OCI-LY7 (cell line): ENCODE data around the gene SORCS3. TPM values are rescaled to one million over a fixed set of nuclear protein-coding genes. Genes with fewer than 3 reads are reported as not detected.

ENCODE experiments used
- BruUV-seq: library from RNA; stranded (reverse); fragments of 400-500 nt; replicated peaks from 2 replicates; lab custom pipeline; 2021; lab: Mats Ljungman, UMichigan
- CTCF ChIA-PET: fragments of 300-600 bp; sonication (Branson Sonifier 250); formaldehyde crosslinking; loops from one replicate; lab custom pipeline; 2022; ENCODE audit warnings: antibody characterized with exemption; ENCODE audit not compliant: unreplicated experiment; lab: Charles Lee
- POLR2A ChIA-PET: fragments of 300-600 bp; sonication (Branson Sonifier 250); formaldehyde crosslinking; loops from one replicate; lab custom pipeline; 2022; ENCODE audit warnings: antibody characterized with exemption; lab: Charles Lee
- DNase-seq: peaks from one replicate; pipeline ENCODE4 v3.0.0-alpha.2; 2015; ENCODE audit warnings: low spot score
- H2AFZ ChIP-seq: fragments of 200-600 bp; sonication (generic), shearing (Covaris generic); 2 replicates; pipeline ENCODE4 v1.6.1; 2014; ENCODE audit warnings: mild to moderate bottlenecking, antibody characterized with exemption, low read length, moderate library complexity
- H3K27ac ChIP-seq: fragments of 200-600 bp; sonication (generic); 2 replicates; pipeline ENCODE4 v1.5.1; 2014; ENCODE audit warnings: mixed run types, low read depth, mild to moderate bottlenecking, moderate library complexity, low read length, inconsistent platforms; ENCODE audit not compliant: poor library complexity, severe bottlenecking
- H3K36me3 ChIP-seq: fragments of 200-600 bp; sonication (generic); 2 replicates; pipeline ENCODE4 v1.6.1; 2014; ENCODE audit warnings: mild to moderate bottlenecking, antibody characterized with exemption, low read length, moderate library complexity, mixed read lengths; ENCODE audit not compliant: insufficient read depth
- H3K4me1 ChIP-seq: fragments of 200-600 bp; sonication (generic); 2 replicates; pipeline ENCODE4 v1.5.1; 2014; ENCODE audit warnings: mild to moderate bottlenecking, low read length; ENCODE audit not compliant: insufficient read depth, poor library complexity, severe bottlenecking
- H3K4me2 ChIP-seq: fragments of 200-600 bp; sonication (generic); 2 replicates; pipeline ENCODE4 v1.6.1; 2014; ENCODE audit warnings: mild to moderate bottlenecking, low read length
- H3K4me3 ChIP-seq: fragments of 200-600 bp; sonication (generic); 2 replicates; pipeline ENCODE4 v1.5.1; 2014; ENCODE audit warnings: mild to moderate bottlenecking, low read depth, low read length; ENCODE audit not compliant: poor library complexity, severe bottlenecking
- H3K79me2 ChIP-seq: fragments of 200-600 bp; sonication (generic); 2 replicates; pipeline ENCODE4 v1.6.1; 2016; ENCODE audit warnings: low read depth, mild to moderate bottlenecking, low read length, moderate library complexity, mixed read lengths; ENCODE audit not compliant: insufficient read depth
- H3K9me2 ChIP-seq: fragments of 200-600 bp; sonication (generic); 2 replicates; pipeline ENCODE4 v1.6.1; 2016; ENCODE audit warnings: mild to moderate bottlenecking, low read length, mixed read lengths; ENCODE audit not compliant: insufficient read depth
- H3K9me3 ChIP-seq: fragments of 200-600 bp; sonication (generic); 2 replicates; pipeline ENCODE4 v1.6.1; 2014; ENCODE audit warnings: mild to moderate bottlenecking, mixed run types, low read length, mixed read lengths
- H4K20me1 ChIP-seq: fragments of 200-600 bp; sonication (generic); 2 replicates; pipeline ENCODE4 v1.6.1; 2014; ENCODE audit warnings: mild to moderate bottlenecking, antibody characterized with exemption, low read length, moderate library complexity, mixed read lengths; ENCODE audit not compliant: insufficient read depth
- EZH2phosphoT487 ChIP-seq: fragments of 200-600 bp; sonication (generic); IDR thresholded peaks from 2 replicates; pipeline ENCODE4 v1.6.1; 2018; ENCODE audit warnings: low read depth, borderline replicate concordance, mild to moderate bottlenecking, mixed run types, antibody characterized with exemption, low read length, moderate library complexity, mixed read lengths
- intact Hi-C: fragments of 100-400 bp; cut with micrococcal nuclease; formaldehyde crosslinking; loops from one replicate; pipeline ENCODE4 v1.10.0; 2022; ENCODE audit not compliant: unreplicated experiment
- total RNA-seq, 2 experiments: library from RNA; depleted of rRNA in 1 of 2; stranded (reverse); fragments of >200 nt in 1 of 2; shearing (Covaris generic) in 1 of 2; gene quantifications; 2 replicates each; pipeline ENCODE4 v1.2.3, GENCODE V29; 2014 to 2022
- TF ChIP-seq, protein P1 (sequence below): fragments of 200-600 bp; sonication (generic); conservative IDR thresholded peaks from 2 replicates; pipeline ENCODE4 v1.5.1; 2014; ENCODE audit warnings: mild to moderate bottlenecking, antibody characterized with exemption, low read length, moderate library complexity, mixed read lengths

SORCS3 gene
- total RNA-seq, 2 experiments from 2014 or later = not detected

DNA sequence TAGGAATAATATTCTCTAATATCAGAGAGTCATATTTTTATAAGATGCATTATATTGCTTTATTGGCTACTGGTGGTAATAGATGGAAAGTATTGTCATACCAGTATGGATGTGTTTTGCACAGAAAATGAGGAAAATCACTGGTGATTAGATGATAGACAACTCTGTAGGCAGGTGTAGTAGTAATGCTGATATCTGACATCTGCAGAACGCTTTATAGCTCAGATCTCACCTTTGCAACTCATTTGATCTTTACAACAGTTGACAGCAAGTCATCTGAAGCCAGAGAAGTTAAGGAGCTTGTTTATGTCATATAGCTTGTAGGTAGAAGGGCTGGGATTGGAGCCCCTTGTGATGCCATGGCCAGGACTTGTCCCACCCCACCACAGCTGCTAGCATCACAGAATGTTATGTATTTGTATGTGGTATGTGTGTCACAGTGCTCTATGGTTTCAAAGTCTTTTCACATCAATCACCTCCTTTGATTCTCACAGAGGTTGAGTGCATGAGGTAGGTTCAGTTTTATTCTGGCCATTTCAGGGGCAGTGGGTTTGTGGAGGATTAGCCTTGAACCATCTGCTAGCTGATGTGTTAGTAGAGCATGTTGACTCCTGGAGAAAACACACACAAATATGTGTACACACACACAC lies 140.0 kb downstream of the SORCS3 start:
- no peak for TF ChIP-seq EZH2phosphoT487
- TF ChIP-seq, protein P1, sequence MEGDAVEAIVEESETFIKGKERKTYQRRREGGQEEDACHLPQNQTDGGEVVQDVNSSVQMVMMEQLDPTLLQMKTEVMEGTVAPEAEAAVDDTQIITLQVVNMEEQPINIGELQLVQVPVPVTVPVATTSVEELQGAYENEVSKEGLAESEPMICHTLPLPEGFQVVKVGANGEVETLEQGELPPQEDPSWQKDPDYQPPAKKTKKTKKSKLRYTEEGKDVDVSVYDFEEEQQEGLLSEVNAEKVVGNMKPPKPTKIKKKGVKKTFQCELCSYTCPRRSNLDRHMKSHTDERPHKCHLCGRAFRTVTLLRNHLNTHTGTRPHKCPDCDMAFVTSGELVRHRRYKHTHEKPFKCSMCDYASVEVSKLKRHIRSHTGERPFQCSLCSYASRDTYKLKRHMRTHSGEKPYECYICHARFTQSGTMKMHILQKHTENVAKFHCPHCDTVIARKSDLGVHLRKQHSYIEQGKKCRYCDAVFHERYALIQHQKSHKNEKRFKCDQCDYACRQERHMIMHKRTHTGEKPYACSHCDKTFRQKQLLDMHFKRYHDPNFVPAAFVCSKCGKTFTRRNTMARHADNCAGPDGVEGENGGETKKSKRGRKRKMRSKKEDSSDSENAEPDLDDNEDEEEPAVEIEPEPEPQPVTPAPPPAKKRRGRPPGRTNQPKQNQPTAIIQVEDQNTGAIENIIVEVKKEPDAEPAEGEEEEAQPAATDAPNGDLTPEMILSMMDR = no peak
- Histone ChIP-seq H3K79me2 (no peaks in the 10 kb centered on the region), H3K9me3 (no peaks in the 10 kb centered on the region), H3K36me3 (no peaks in the 10 kb centered on the region), H3K9me2 (no peaks in the 10 kb centered on the region), H3K4me1 (no peaks in the 10 kb centered on the region), H3K4me2 (no peak overlapping the region), H3K4me3 (no peak overlapping the region), H2AFZ (no peak overlapping the region), H4K20me1 (no peaks in the 10 kb centered on the region), H3K27ac (no peak overlapping the region)
- CTCF ChIA-PET = no interaction called here
- POLR2A ChIA-PET = no interaction called here
- DNase-seq = no peak
- BruUV-seq = no TSS peak
- intact Hi-C loops = no loop called here

- Histone ChIP-seq H3K27ac (no peak overlapping the region), H2AFZ (no peak overlapping the region), H3K4me1 (no peaks in the 10 kb centered on the region), H3K9me2 (no peaks in the 10 kb centered on the region), H3K4me2 (no peak overlapping the region), H3K79me2 (no peaks in the 10 kb centered on the region), H4K20me1 (no peaks in the 10 kb centered on the region), H3K4me3 (no peak overlapping the region), H3K36me3 (no peaks in the 10 kb centered on the region), H3K9me3 (no peaks in the 10 kb centered on the region)
- ChIA-PET CTCF (no interaction called here), POLR2A (interaction anchor here (1.0 kb wide), 1 partner anchor 78 kb away, joined by 6 read pairs; no protein-coding TSS in a partner anchor)
- no TSS peak for BruUV-seq
- intact Hi-C loops = no loop called here
- DNase-seq = no peak
- TF ChIP-seq EZH2phosphoT487 = no peak
- TF ChIP-seq, protein P1 = no peak
Measured at GRCh38 chr10:104784452-104784851, 143.4 kb downstream of the SORCS3 start.

- H3K9me2 ChIP-seq = no peaks in the 10 kb centered on the region
- intact Hi-C loops = no loop called here
- no TSS peak for BruUV-seq
- ChIA-PET POLR2A (interaction anchor here (0.7 kb wide), 1 partner anchor 201 kb away, joined by 3 read pairs; no protein-coding TSS in a partner anchor), CTCF (no interaction called here)
- no peaks in the 10 kb centered on the region for H3K36me3 ChIP-seq
- no peaks in the 10 kb centered on the region for H3K4me1 ChIP-seq
- TF ChIP-seq, protein P1 = no peak
- no peak for TF ChIP-seq EZH2phosphoT487
- H3K9me3 ChIP-seq = no peaks in the 10 kb centered on the region
- no peak overlapping the region for H3K27ac ChIP-seq
- H3K4me3 ChIP-seq = no peak overlapping the region
- no peak for DNase-seq
- H3K4me2 ChIP-seq = no peak overlapping the region
- H2AFZ ChIP-seq = no peak overlapping the region
- H4K20me1 ChIP-seq = no peaks in the 10 kb centered on the region
- no peaks in the 10 kb centered on the region for H3K79me2 ChIP-seq
Measured at GRCh38 chr10:104791471-104791870, 150.4 kb downstream of the SORCS3 start.
